ENCODE measurements around the gene HPS3. TPM values are rescaled to one million over a fixed set of nuclear protein-coding genes. Genes with fewer than 3 reads are reported as not detected.

Gene HPS3
- total and polyA plus RNA-seq, 2 of the 4 experiments (the other 2 are of a cell fraction), result 15.2 to 24.2 TPM

DNA sequence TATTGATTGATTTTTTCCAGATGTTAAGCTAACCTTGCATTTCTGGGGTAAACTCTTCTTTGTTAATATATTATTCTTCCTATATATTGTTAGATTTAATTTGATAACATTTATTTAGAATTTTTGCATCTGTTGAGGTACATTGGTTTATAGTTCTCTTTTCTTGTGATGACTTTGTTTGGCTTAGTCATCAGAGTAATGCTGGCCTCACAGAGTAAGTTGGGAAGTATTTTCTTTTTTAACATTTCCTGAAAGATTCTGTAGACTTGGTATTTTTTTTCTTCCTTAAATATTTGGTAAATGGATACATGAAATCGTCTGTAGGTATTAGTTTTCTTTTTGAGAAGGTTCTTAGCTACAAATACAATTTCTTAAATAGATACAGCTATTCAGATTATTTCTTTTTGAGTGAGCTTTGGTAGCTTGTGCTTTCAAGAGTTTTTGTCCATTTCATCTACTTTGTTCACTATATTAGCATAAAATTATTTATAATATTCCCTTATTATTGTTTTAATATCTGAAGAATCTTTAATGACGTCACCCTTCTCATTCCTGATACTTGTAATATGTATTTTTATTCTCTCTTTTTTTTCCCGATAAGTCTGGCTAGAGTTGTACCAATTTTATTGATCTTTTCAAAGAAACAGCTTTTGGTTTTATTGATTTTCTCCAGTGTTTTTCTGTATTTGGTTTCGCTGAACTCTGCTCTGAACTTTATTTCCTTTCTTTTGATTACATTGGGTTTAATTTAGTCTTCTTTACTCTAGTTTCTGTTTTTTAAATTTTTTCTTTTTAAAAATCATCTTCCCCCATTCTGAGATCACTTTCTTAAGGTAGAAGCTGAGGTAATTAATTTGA lies 6.5 kb upstream of the HPS3 start:
- no peak overlapping the region for H3K4me2 ChIP-seq (ENCODE audit: low read depth, low read length)
- no peak overlapping the region for H3K4me3 ChIP-seq (ENCODE audit: insufficient read depth, low read depth, low read length)
- H2AK5ac ChIP-seq (ENCODE audit: low read depth, low read length), result no peak overlapping the region
- H3K4ac ChIP-seq (ENCODE audit: low read depth, low read length), result no peak overlapping the region
- H4K20me1 ChIP-seq (ENCODE audit: insufficient read depth, low read length), result no peaks in the 10 kb centered on the region
- peak; percentile 75 for ATAC-seq (ENCODE audit: low read depth)
- no peaks in the 10 kb centered on the region for H3K27me3 ChIP-seq (ENCODE audit: control insufficient read depth, insufficient read depth, low read length)
- H2AK9ac ChIP-seq (replicated peaks; ENCODE audit: low read depth, low read length, poor library complexity), result no peak overlapping the region
- dilution Hi-C loops (cut with HindIII; ENCODE audit: low sequenced_read_pairs, unreplicated experiment) (no loop called here), intact Hi-C loops (cut with micrococcal nuclease) (no loop called here), in situ Hi-C loops (cut with MboI; ENCODE audit: low sequenced_read_pairs) (loop anchor here (25.0 kb wide), 1 partner anchor 589 kb away; no protein-coding TSS in a partner anchor)
- no CpG with 5 or more reads among the region's 4 CpGs for WGBS, 2 experiments (ENCODE audit: extremely low coverage in 2 of 2, insufficient read length in 1 of 2)
- H2BK120ac ChIP-seq (ENCODE audit: low read depth, low read length), result no peak overlapping the region
- peak overlapping the region; percentile 81 for H2BK5ac ChIP-seq (ENCODE audit: low read depth, low read length, poor library complexity, severe bottlenecking)
- no peaks in the 10 kb centered on the region for H3K9me3 ChIP-seq (ENCODE audit: control insufficient read depth, insufficient read depth, low read length)
- H2BK20ac ChIP-seq (ENCODE audit: low read depth, low read length), result no peak overlapping the region
- no peaks in the 10 kb centered on the region for H3K36me3 ChIP-seq (ENCODE audit: control insufficient read depth, insufficient read depth, low read length)
- ChIA-PET POLR2A (ENCODE audit: unreplicated experiment) (no interaction called here), CTCF (interaction anchor here (0.6 to 1.2 kb wide), 4 partner anchors 152 to 394 kb away, joined by 3 read pairs; no protein-coding TSS in a partner anchor)
- no peak overlapping the region for H3K9ac ChIP-seq (ENCODE audit: low read depth, low read length)
- no peak overlapping the region for H2BK15ac ChIP-seq (ENCODE audit: low read depth, low read length)
- no TSS peak for BruUV-seq (replicated peaks)
- H3K9me1 ChIP-seq (ENCODE audit: insufficient read depth, low read length), result no peaks in the 10 kb centered on the region
- H3K27ac ChIP-seq (ENCODE audit: insufficient read depth, low read length), result no peak overlapping the region
- no peak overlapping the region for H4K8ac ChIP-seq (ENCODE audit: low read depth in 2 of 2, low read length in 2 of 2)
- H4K5ac ChIP-seq (ENCODE audit: low read depth, low read length), result no peak overlapping the region
- peak; percentile 63 for DNase-seq
- H3K79me1 ChIP-seq (ENCODE audit: low read depth in 1 of 2, low read length in 2 of 2), result no peaks in the 10 kb centered on the region
- TF ChIP-seq MAZ (IDR thresholded peaks at IDR 0.05; ENCODE audit: borderline replicate concordance, low read depth, low read length), result no peak
- TF ChIP-seq RCOR1 (IDR thresholded peaks at IDR 0.05; ENCODE audit: insufficient replicate concordance, low read length), result no peak
- H3K18ac ChIP-seq (ENCODE audit: low read depth, low read length), result no peak overlapping the region
- no peak overlapping the region for H3K56ac ChIP-seq (ENCODE audit: extremely low read depth, insufficient read depth, low read length)
- H2AFZ ChIP-seq (replicated peaks; ENCODE audit: low read length, poor library complexity), result no peak overlapping the region
- H3K4me1 ChIP-seq (ENCODE audit: control insufficient read depth, insufficient read depth, low read length), result no peaks in the 10 kb centered on the region
- H4K91ac ChIP-seq (ENCODE audit: insufficient read depth, low read depth, low read length), result no peak overlapping the region
- no peak overlapping the region for H3K23ac ChIP-seq (ENCODE audit: low read depth, low read length)
- H3K14ac ChIP-seq (replicated peaks; ENCODE audit: low read depth, low read length), result no peak overlapping the region

Data from IMR-90 (cell line).